ENCODE measurements around the gene C10orf95.

DNA sequence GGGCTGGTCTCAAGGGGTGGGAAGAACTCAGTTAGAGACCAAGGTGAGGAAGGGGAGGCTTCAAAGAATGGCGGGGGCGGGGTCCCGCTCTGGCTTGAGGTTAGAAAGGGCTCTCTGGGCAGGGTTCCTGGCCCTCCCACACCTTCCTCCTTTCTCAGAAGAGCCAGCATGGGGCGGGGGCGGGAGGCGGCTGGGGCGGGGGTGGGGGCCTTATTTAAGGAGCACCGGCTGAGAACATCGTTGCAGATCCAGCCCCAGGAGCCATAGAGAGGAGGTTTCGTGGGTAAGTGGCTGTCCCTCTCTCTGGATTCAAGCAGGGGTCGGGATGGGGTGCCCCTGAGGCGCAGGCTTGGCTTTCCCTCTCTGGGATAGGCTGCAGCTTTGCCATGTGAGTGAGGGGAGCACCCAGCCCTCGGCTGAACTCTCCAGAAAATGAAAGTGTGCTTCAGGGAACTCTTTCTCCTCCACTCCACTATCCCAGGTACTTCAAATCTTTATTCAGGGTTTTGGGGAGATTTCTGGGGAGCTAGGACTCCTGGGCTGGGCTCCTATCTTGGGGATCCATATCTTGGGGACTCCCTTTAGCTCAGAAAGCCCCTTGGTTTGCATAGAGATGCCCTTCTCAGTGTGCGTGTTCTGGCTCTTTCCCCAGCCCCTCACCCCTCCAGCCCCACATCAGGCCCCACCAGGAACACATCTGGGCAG lies 15.7 kb downstream of the C10orf95 start:
- TF ChIP-seq CEBPB (IDR thresholded peaks at IDR 0.05) (no peak), POLR2A (IDR thresholded peaks at IDR 0.05; ENCODE audit: low read length) (no peak), ESRRA (IDR thresholded peaks at IDR 0.05; ENCODE audit: borderline replicate concordance, low read length) (no peak), MAZ (IDR thresholded peaks at IDR 0.05; ENCODE audit: borderline replicate concordance, low read depth, low read length) (no peak), SMC3 (IDR thresholded peaks at IDR 0.05) (no peak), CHD2 (IDR thresholded peaks at IDR 0.05; ENCODE audit: low read length, partially characterized antibody) (no peak), HDAC2 (IDR thresholded peaks at IDR 0.05) (no peak)
- TF ChIP-seq, protein P1, sequence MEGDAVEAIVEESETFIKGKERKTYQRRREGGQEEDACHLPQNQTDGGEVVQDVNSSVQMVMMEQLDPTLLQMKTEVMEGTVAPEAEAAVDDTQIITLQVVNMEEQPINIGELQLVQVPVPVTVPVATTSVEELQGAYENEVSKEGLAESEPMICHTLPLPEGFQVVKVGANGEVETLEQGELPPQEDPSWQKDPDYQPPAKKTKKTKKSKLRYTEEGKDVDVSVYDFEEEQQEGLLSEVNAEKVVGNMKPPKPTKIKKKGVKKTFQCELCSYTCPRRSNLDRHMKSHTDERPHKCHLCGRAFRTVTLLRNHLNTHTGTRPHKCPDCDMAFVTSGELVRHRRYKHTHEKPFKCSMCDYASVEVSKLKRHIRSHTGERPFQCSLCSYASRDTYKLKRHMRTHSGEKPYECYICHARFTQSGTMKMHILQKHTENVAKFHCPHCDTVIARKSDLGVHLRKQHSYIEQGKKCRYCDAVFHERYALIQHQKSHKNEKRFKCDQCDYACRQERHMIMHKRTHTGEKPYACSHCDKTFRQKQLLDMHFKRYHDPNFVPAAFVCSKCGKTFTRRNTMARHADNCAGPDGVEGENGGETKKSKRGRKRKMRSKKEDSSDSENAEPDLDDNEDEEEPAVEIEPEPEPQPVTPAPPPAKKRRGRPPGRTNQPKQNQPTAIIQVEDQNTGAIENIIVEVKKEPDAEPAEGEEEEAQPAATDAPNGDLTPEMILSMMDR (IDR thresholded peaks at IDR 0.05): no peak
- TF ChIP-seq, protein P2, sequence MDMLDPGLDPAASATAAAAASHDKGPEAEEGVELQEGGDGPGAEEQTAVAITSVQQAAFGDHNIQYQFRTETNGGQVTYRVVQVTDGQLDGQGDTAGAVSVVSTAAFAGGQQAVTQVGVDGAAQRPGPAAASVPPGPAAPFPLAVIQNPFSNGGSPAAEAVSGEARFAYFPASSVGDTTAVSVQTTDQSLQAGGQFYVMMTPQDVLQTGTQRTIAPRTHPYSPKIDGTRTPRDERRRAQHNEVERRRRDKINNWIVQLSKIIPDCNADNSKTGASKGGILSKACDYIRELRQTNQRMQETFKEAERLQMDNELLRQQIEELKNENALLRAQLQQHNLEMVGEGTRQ (IDR thresholded peaks at IDR 0.05): no peak

Data from A549 (cell line).